HEK293 (cell line): Measurements from ENCODE around the gene SETD1A.

Source experiments
- CTCF ChIP-seq: fragments of 450-650 bp; formaldehyde crosslinking; IDR thresholded peaks from 2 replicates; pipeline ENCODE4 v1.5.1; 2016; ENCODE audit warnings: missing biosample characterization, missing genetic modification characterization
- KLF8 ChIP-seq: fragments of 450-650 bp; formaldehyde crosslinking; IDR thresholded peaks from 2 replicates; pipeline ENCODE4 v1.5.1; 2016; ENCODE audit warnings: missing biosample characterization, missing genetic modification characterization
- MEIS1 ChIP-seq: sonication (generic); formaldehyde crosslinking; IDR thresholded peaks from 2 replicates; pipeline ENCODE4 v1.8.1; 2022; ENCODE audit warnings: missing genetic modification reagents, mild to moderate bottlenecking, borderline replicate concordance
- MZF1 ChIP-seq: fragments of 450-650 bp; formaldehyde crosslinking; IDR thresholded peaks from 2 replicates; pipeline ENCODE4 v1.5.1; 2017; ENCODE audit warnings: missing biosample characterization, missing genetic modification characterization, borderline replicate concordance
- REST ChIP-seq: fragments of 450-650 bp; formaldehyde crosslinking; IDR thresholded peaks from 2 replicates; pipeline ENCODE4 v1.5.1; 2016; ENCODE audit warnings: missing biosample characterization, missing genetic modification characterization
- SCRT1 ChIP-seq: fragments of 450-650 bp; formaldehyde crosslinking; IDR thresholded peaks from 2 replicates; pipeline ENCODE4 v1.5.1; 2016; ENCODE audit warnings: missing biosample characterization, missing genetic modification characterization, borderline replicate concordance
- ZBTB8A ChIP-seq: fragments of 450-650 bp; formaldehyde crosslinking; IDR thresholded peaks from 2 replicates; pipeline ENCODE4 v1.5.1; 2016; ENCODE audit warnings: missing biosample characterization, missing genetic modification characterization
- ZEB2 ChIP-seq: fragments of 450-650 bp; formaldehyde crosslinking; IDR thresholded peaks from 2 replicates; pipeline ENCODE4 v1.5.1; 2016; ENCODE audit warnings: missing biosample characterization, missing genetic modification characterization
- ZFP69B ChIP-seq: fragments of 450-650 bp; formaldehyde crosslinking; IDR thresholded peaks from 2 replicates; pipeline ENCODE4 v1.5.1; 2016; ENCODE audit warnings: missing biosample characterization, missing genetic modification characterization
- ZNF146 ChIP-seq: fragments of 450-650 bp; formaldehyde crosslinking; IDR thresholded peaks from 2 replicates; pipeline ENCODE4 v1.5.1; 2016; ENCODE audit warnings: missing biosample characterization, missing genetic modification characterization
- ZNF211 ChIP-seq: fragments of 450-650 bp; formaldehyde crosslinking; IDR thresholded peaks from 2 replicates; pipeline ENCODE4 v1.5.1; 2016; ENCODE audit warnings: low read depth, missing biosample characterization, missing genetic modification characterization
- ZNF324 ChIP-seq: fragments of 450-650 bp; formaldehyde crosslinking; IDR thresholded peaks from 2 replicates; pipeline ENCODE4 v1.5.1; 2016; ENCODE audit warnings: missing biosample characterization, missing genetic modification characterization
- ZNF391 ChIP-seq: fragments of 450-650 bp; formaldehyde crosslinking; IDR thresholded peaks from 2 replicates; pipeline ENCODE4 v1.5.1; 2016; ENCODE audit warnings: low read depth, missing biosample characterization, missing genetic modification characterization, borderline replicate concordance
- ZNF404 ChIP-seq: fragments of 450-650 bp; formaldehyde crosslinking; IDR thresholded peaks from 2 replicates; pipeline ENCODE4 v1.5.1; 2017; ENCODE audit warnings: missing biosample characterization, missing genetic modification characterization
- ZNF529 ChIP-seq: fragments of 450-650 bp; formaldehyde crosslinking; IDR thresholded peaks from 2 replicates; pipeline ENCODE4 v1.5.1; 2017; ENCODE audit warnings: missing genetic modification characterization, missing biosample characterization; ENCODE audit not compliant: insufficient replicate concordance
- ZNF585B ChIP-seq: fragments of 450-650 bp; formaldehyde crosslinking; IDR thresholded peaks from 2 replicates; pipeline ENCODE4 v1.5.1; 2016; ENCODE audit warnings: missing biosample characterization, missing genetic modification characterization
- ZNF600 ChIP-seq: fragments of 450-650 bp; formaldehyde crosslinking; IDR thresholded peaks from 2 replicates; pipeline ENCODE4 v1.5.1; 2016; ENCODE audit warnings: missing biosample characterization, missing genetic modification characterization
- ZNF658 ChIP-seq: fragments of 450-650 bp; formaldehyde crosslinking; IDR thresholded peaks from 2 replicates; pipeline ENCODE4; 2016; ENCODE audit warnings: missing biosample characterization, missing genetic modification characterization
- ZNF747 ChIP-seq: fragments of 450-650 bp; formaldehyde crosslinking; IDR thresholded peaks from 2 replicates; pipeline ENCODE4 v1.5.1; 2016; ENCODE audit warnings: missing biosample characterization, missing genetic modification characterization
- ZNF76 ChIP-seq: fragments of 450-650 bp; formaldehyde crosslinking; IDR thresholded peaks from 2 replicates; pipeline ENCODE4; 2016; ENCODE audit warnings: low read depth, missing biosample characterization, missing genetic modification characterization, borderline replicate concordance
- ZNF843 ChIP-seq: fragments of 450-650 bp; formaldehyde crosslinking; IDR thresholded peaks from 2 replicates; pipeline ENCODE4 v1.5.1; 2016; ENCODE audit warnings: missing biosample characterization, missing genetic modification characterization
- ZSCAN16 ChIP-seq: fragments of 450-650 bp; formaldehyde crosslinking; IDR thresholded peaks from 2 replicates; pipeline ENCODE4 v1.5.1; 2016; ENCODE audit warnings: missing biosample characterization, missing genetic modification characterization
- TF ChIP-seq, protein P1 (sequence below): fragments of 450-650 bp; formaldehyde crosslinking; IDR thresholded peaks from 2 replicates; pipeline ENCODE4 v1.5.1; 2016; ENCODE audit warnings: missing biosample characterization, missing genetic modification characterization
- TF ChIP-seq, protein P2 (sequence below): fragments of 450-650 bp; formaldehyde crosslinking; IDR thresholded peaks from 2 replicates; pipeline ENCODE4 v1.5.1; 2016; ENCODE audit warnings: missing biosample characterization, missing genetic modification characterization, borderline replicate concordance
- TF ChIP-seq, protein P3 (sequence below): fragments of 450-650 bp; formaldehyde crosslinking; IDR thresholded peaks from 2 replicates; pipeline ENCODE4 v1.5.1; 2016; ENCODE audit warnings: missing biosample characterization, missing genetic modification characterization
- TF ChIP-seq, protein P4 (sequence below): fragments of 450-650 bp; formaldehyde crosslinking; IDR thresholded peaks from 2 replicates; pipeline ENCODE4 v1.5.1; 2016; ENCODE audit warnings: missing biosample characterization, missing genetic modification characterization

The SETD1A gene

GRCh38 chr16:30922960-30923535 lies 34.5 kb upstream of the SETD1A start (continued):
- TF ChIP-seq, protein P1, sequence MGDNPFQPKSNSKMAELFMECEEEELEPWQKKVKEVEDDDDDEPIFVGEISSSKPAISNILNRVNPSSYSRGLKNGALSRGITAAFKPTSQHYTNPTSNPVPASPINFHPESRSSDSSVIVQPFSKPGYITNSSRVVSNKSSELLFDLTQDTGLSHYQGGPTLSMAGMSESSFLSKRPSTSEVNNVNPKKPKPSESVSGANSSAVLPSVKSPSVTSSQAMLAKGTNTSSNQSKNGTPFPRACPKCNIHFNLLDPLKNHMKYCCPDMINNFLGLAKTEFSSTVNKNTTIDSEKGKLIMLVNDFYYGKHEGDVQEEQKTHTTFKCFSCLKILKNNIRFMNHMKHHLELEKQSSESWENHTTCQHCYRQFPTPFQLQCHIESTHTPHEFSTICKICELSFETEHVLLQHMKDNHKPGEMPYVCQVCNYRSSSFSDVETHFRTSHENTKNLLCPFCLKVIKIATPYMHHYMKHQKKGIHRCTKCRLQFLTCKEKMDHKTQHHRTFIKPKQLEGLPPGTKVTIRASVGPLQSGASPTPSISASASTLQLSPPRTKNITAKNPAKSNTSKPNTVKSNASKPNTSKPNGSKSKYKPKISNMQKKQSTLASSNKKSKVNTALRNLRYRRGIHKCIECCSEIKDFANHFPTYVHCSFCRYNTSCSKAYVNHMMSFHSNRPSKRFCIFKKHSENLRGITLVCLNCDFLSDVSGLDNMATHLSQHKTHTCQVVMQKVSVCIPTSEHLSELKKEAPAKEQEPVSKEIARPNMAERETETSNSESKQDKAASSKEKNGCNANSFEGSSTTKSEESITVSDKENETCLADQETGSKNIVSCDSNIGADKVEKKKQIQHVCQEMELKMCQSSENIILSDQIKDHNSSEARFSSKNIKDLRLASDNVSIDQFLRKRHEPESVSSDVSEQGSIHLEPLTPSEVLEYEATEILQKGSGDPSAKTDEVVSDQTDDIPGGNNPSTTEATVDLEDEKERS, result no peak
- TF ChIP-seq, protein P2, sequence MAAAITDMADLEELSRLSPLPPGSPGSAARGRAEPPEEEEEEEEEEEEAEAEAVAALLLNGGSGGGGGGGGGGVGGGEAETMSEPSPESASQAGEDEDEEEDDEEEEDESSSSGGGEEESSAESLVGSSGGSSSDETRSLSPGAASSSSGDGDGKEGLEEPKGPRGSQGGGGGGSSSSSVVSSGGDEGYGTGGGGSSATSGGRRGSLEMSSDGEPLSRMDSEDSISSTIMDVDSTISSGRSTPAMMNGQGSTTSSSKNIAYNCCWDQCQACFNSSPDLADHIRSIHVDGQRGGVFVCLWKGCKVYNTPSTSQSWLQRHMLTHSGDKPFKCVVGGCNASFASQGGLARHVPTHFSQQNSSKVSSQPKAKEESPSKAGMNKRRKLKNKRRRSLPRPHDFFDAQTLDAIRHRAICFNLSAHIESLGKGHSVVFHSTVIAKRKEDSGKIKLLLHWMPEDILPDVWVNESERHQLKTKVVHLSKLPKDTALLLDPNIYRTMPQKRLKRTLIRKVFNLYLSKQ (tag by site-specific recombination), result no peak
- TF ChIP-seq ZNF391 (tag by site-specific recombination), result 0 out of 2 replicates have a peak, but pooled peaks have one; percentile 14
- TF ChIP-seq ZNF658 (tag by site-specific recombination), result no peak
- TF ChIP-seq MZF1 (tag by site-specific recombination), result no peak
- no peak for TF ChIP-seq ZSCAN16 (tag by site-specific recombination)
- TF ChIP-seq SCRT1, result no peak
- no peak for TF ChIP-seq ZNF211 (tag by site-specific recombination)
- no peak for TF ChIP-seq ZNF843 (tag by site-specific recombination)
- no peak for TF ChIP-seq ZFP69B
- peak; percentile 99 for TF ChIP-seq ZEB2 (tag by site-specific recombination)
- peak; percentile 99 for TF ChIP-seq ZNF600
- peak; percentile 99 for TF ChIP-seq KLF8
- peak; percentile 38; the same call in 1 of the 2 replicates for TF ChIP-seq ZBTB8A (tag by site-specific recombination)
- TF ChIP-seq ZNF529 (tag by site-specific recombination), result no peak
- TF ChIP-seq, protein P3, sequence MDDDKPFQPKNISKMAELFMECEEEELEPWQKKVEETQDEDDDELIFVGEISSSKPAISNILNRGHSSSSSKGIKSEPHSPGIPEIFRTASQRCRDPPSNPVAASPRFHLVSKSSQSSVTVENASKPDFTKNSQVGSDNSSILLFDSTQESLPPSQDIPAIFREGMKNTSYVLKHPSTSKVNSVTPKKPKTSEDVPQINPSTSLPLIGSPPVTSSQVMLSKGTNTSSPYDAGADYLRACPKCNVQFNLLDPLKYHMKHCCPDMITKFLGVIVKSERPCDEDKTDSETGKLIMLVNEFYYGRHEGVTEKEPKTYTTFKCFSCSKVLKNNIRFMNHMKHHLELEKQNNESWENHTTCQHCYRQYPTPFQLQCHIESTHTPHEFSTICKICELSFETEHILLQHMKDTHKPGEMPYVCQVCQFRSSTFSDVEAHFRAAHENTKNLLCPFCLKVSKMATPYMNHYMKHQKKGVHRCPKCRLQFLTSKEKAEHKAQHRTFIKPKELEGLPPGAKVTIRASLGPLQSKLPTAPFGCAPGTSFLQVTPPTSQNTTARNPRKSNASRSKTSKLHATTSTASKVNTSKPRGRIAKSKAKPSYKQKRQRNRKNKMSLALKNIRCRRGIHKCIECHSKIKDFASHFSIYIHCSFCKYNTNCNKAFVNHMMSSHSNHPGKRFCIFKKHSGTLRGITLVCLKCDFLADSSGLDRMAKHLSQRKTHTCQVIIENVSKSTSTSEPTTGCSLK (tag by site-specific recombination), result no peak
- TF ChIP-seq CTCF (tag by site-specific recombination), result no peak
- TF ChIP-seq ZNF585B (tag by site-specific recombination), result no peak
- TF ChIP-seq ZNF76 (tag by site-specific recombination), result peak; percentile 100
- TF ChIP-seq REST (tag by site-specific recombination), result peak; percentile 28; the same call in 1 of the 2 replicates
- no peak for TF ChIP-seq MEIS1 (CRISPR knock-in tag)
- no peak for TF ChIP-seq ZNF747 (tag by site-specific recombination)
- no peak; the same call in 1 of the 2 replicates for TF ChIP-seq ZNF146
- TF ChIP-seq, protein P4, sequence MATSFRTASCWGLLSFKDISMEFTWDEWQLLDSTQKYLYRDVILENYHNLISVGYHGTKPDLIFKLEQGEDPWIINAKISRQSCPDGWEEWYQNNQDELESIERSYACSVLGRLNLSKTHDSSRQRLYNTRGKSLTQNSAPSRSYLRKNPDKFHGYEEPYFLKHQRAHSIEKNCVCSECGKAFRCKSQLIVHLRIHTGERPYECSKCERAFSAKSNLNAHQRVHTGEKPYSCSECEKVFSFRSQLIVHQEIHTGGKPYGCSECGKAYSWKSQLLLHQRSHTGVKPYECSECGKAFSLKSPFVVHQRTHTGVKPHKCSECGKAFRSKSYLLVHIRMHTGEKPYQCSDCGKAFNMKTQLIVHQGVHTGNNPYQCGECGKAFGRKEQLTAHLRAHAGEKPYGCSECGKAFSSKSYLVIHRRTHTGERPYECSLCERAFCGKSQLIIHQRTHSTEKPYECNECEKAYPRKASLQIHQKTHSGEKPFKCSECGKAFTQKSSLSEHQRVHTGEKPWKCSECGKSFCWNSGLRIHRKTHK, result no peak
- TF ChIP-seq ZNF324 (tag by site-specific recombination), result no peak; the same call in 1 of the 2 replicates
- TF ChIP-seq ZNF404 (tag by site-specific recombination), result no peak
